ENCODE measurements around the gene MSN. TPM values are rescaled to one million over a fixed set of nuclear protein-coding genes. Genes with fewer than 3 reads are reported as not detected.
"Not testable (repeated sequence)": the region's sequence is repeated elsewhere in the genome, so short reads cannot be mapped to it uniquely, and the experiment has no call there.

MSN gene
- total RNA-seq, 1 experiment from 2014 or later: 315 TPM

- DNase-seq: no peak
- H3K36me3 ChIP-seq: peaks cover 11% of the 10 kb centered on the region
- H3K4me3 ChIP-seq: no peak overlapping the region
- H3K9me3 ChIP-seq: no peaks in the 10 kb centered on the region
- H3K27me3 ChIP-seq: no peaks in the 10 kb centered on the region
These were observed 78.0 kb downstream of the MSN start for GRCh38 chrX:65745427-65745826.

GRCh38 chrX:65745992-65746391, 78.5 kb downstream of the MSN start:
- Histone ChIP-seq H3K9me3 (no peaks in the 10 kb centered on the region), H3K27me3 (no peaks in the 10 kb centered on the region), H3K36me3 (peaks cover 8% of the 10 kb centered on the region), H3K4me3 (no peak overlapping the region)
- DNase-seq: no peak

- Histone ChIP-seq H3K4me3 (no peak overlapping the region), H3K27me3 (no peaks in the 10 kb centered on the region), H3K36me3 (no peaks in the 10 kb centered on the region), H3K9me3 (no peaks in the 10 kb centered on the region)
- no peak for DNase-seq
These were observed 83.4 kb downstream of the MSN start for GRCh38 chrX:65750674-65751469.

- Histone ChIP-seq H3K9me3 (no peaks in the 10 kb centered on the region), H3K36me3 (no peaks in the 10 kb centered on the region), H3K27me3 (no peaks in the 10 kb centered on the region), H3K4me3 (no peak overlapping the region)
- no peak for DNase-seq
These were observed 84.1 kb downstream of the MSN start for GRCh38 chrX:65751519-65751918.

- H3K9me3 ChIP-seq: no peaks in the 10 kb centered on the region
These were observed 84.8 kb downstream of the MSN start for GRCh38 chrX:65752294-65752693.

GRCh38 chrX:65755786-65756185, 88.3 kb downstream of the MSN start:
- no peaks in the 10 kb centered on the region for H3K27me3 ChIP-seq
- no peaks in the 10 kb centered on the region for H3K9me3 ChIP-seq
- DNase-seq: no peak
- no peaks in the 10 kb centered on the region for H3K36me3 ChIP-seq
- H3K4me3 ChIP-seq: no peak overlapping the region

More at GRCh38 chrX:65752294-65752693, 84.8 kb downstream of the MSN start:
- no peaks in the 10 kb centered on the region for H3K27me3 ChIP-seq
- no peak for DNase-seq
- no peaks in the 10 kb centered on the region for H3K36me3 ChIP-seq
- no peak overlapping the region for H3K4me3 ChIP-seq

GRCh38 chrX:65757943-65758342, 90.5 kb downstream of the MSN start:
- Histone ChIP-seq H3K9me3 (no peaks in the 10 kb centered on the region), H3K36me3 (no peaks in the 10 kb centered on the region), H3K4me3 (no peak overlapping the region), H3K27me3 (no peaks in the 10 kb centered on the region)
- no peak for DNase-seq

GRCh38 chrX:65758505-65758904, 91.1 kb downstream of the MSN start:
- Histone ChIP-seq H3K36me3 (no peaks in the 10 kb centered on the region), H3K4me3 (no peak overlapping the region), H3K9me3 (no peaks in the 10 kb centered on the region), H3K27me3 (no peaks in the 10 kb centered on the region)
- DNase-seq: no peak

GRCh38 chrX:65759525-65759924, 92.1 kb downstream of the MSN start:
- not testable (repeated sequence) for DNase-seq, H3K9me3 ChIP-seq, H3K4me3 ChIP-seq, H3K36me3 ChIP-seq, H3K27me3 ChIP-seq

GRCh38 chrX:65769564-65770292, 102.3 kb downstream of the MSN start:
- Histone ChIP-seq H3K27me3 (no peaks in the 10 kb centered on the region), H3K9me3 (no peaks in the 10 kb centered on the region), H3K36me3 (no peaks in the 10 kb centered on the region), H3K4me3 (no peak overlapping the region)
- DNase-seq: no peak

GRCh38 chrX:65772842-65773241, 105.4 kb downstream of the MSN start:
- H3K4me3 ChIP-seq: no peak overlapping the region
- H3K27me3 ChIP-seq: no peaks in the 10 kb centered on the region
- no peaks in the 10 kb centered on the region for H3K9me3 ChIP-seq
- no peaks in the 10 kb centered on the region for H3K36me3 ChIP-seq
- no peak for DNase-seq

- Histone ChIP-seq H3K4me3 (no peak overlapping the region), H3K9me3 (no peaks in the 10 kb centered on the region)
- no peak for DNase-seq
These were observed 114.4 kb downstream of the MSN start for GRCh38 chrX:65781845-65782244.

GRCh38 chrX:65783746-65784145, 116.3 kb downstream of the MSN start:
- no peaks in the 10 kb centered on the region for H3K9me3 ChIP-seq
- H3K36me3 ChIP-seq: no peaks in the 10 kb centered on the region
- no peaks in the 10 kb centered on the region for H3K27me3 ChIP-seq
- no peak for DNase-seq
- no peak overlapping the region for H3K4me3 ChIP-seq

More at GRCh38 chrX:65781845-65782244, 114.4 kb downstream of the MSN start:
- Histone ChIP-seq H3K27me3 (no peaks in the 10 kb centered on the region), H3K36me3 (no peaks in the 10 kb centered on the region)

Other genes starting within 250 kb of the MSN start
- 47.6 and 51.8 TPM in 2 replicates for gene LAS1L, start 132.9 kb upstream of the MSN start, total RNA-seq (2014; rRNA removed; shearing (Covaris generic); ENCODE audit: low replicate concordance)

All from MG63 (cell line).